ENCODE measurements around the gene SSU72. TPM values are rescaled to one million over a fixed set of nuclear protein-coding genes. Genes with fewer than 3 reads are reported as not detected.

The SSU72 gene
- total RNA-seq, 6 donors from 2014 or later, result 122 to 174 (median 146) TPM

DNA sequence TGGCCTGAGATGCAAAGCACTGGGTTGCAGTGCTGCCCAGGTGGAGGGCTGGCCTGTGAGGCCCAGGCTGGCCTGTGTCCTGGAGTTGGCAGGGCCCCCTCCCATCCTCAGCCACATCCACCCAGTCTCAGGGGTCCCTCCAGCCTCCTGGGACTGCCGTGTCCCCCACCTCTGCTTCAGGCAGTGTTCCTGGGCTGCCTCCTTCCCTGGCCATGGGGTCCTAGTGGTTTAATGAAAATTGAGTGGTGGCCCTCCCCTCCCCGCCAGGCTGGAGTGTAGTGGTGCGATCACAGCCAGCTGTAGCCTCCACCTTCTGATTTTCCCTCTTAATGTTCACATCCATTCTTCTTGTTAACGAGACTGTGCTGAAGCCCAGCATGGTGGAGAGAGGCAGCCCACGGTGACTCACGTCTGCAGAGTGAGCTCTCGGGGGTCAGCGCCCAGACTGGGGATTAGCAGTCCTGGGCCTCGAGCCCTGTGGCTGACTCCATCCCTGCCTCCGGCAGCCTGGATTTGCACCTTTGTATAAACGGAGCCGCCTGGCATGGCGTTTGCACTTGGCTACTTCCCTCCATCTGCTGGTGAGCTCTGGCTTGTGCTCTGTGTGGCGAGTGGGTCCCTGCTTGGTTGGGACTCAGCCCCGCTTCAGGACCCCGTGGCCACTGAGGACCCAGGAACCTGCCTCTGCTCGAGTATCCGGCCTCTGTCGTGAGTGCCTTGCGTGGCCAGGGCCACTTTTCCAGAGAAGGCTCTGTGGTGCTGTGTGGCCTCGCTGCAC lies 47.5 kb upstream of the SSU72 start:
- no peaks in the 10 kb centered on the region for H3K27me3 ChIP-seq
- peaks cover 0 to 27% (median 11%) of the 10 kb centered on the region in 4 donors for H3K36me3 ChIP-seq
- no peak overlapping the region for H3K4me3 ChIP-seq
- DNase-seq (peak in 1 of 2 donors; percentile 61), ATAC-seq (ENCODE audit: low FRiP score in 2 of 2) (no peak)
- H3K9me3 ChIP-seq, result no peaks in the 10 kb centered on the region
- H3K27ac ChIP-seq, result no peak overlapping the region
- TF ChIP-seq, protein P1, sequence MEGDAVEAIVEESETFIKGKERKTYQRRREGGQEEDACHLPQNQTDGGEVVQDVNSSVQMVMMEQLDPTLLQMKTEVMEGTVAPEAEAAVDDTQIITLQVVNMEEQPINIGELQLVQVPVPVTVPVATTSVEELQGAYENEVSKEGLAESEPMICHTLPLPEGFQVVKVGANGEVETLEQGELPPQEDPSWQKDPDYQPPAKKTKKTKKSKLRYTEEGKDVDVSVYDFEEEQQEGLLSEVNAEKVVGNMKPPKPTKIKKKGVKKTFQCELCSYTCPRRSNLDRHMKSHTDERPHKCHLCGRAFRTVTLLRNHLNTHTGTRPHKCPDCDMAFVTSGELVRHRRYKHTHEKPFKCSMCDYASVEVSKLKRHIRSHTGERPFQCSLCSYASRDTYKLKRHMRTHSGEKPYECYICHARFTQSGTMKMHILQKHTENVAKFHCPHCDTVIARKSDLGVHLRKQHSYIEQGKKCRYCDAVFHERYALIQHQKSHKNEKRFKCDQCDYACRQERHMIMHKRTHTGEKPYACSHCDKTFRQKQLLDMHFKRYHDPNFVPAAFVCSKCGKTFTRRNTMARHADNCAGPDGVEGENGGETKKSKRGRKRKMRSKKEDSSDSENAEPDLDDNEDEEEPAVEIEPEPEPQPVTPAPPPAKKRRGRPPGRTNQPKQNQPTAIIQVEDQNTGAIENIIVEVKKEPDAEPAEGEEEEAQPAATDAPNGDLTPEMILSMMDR (IDR thresholded peaks at IDR 0.05), result no peak
- TF ChIP-seq POLR2AphosphoS5 (IDR thresholded peaks at IDR 0.05) (no peak), POLR2A (IDR thresholded peaks at IDR 0.05) (no peak), EP300 (IDR thresholded peaks at IDR 0.05) (no peak)
- peaks cover 1 to 12% (median 3%) of the 10 kb centered on the region in 4 donors for H3K4me1 ChIP-seq
- 81 to 86% methylated on average over 15 to 21 of the region's 21 CpGs for WGBS, 2 donors

DNA sequence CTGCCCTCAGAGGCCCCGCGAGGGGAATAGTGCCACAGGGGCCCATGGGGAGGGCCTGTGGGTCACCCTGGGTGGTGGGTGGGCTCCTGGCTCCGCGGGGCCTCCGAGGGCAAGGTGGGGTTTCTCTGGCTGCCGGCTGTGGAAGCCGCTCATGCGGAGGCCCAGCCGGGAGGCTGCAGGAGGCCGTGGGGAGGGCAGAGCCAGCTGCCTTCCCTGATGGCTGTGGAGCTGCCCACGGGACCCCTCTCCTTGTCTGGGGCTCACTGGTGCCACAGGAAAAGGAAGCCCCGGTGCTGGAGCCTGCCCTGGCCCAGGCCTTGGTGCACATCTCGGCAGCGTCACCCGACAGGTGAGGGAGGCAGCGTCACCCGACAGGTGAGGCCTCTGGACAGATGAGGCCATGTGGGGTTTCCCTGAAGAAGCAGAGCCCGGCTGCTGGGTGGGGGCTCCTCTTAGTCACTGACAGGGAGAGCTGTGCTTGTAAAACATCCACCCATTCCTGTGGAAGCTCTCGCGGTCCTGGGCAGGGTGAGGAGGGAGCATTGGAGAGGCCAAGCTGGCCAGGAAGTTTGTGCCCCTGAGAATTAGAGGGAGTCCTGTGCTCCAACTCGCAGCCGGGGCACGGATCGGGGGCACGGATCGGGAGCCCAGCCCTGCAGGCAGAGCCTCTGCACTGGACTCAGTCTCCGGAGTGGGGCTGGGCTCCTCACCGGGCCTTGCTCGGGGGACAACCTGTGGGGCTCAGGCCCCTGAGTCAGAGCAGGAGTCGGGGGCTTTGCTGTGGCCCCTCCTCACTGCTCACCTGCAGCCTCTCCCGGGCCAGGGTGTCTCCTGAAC lies 46.7 kb upstream of the SSU72 start:
- peak in 1 of 2 donors; percentile 81 for DNase-seq
- Histone ChIP-seq H3K27me3 (no peaks in the 10 kb centered on the region), H3K36me3 (peaks cover 0 to 20% (median 10%) of the 10 kb centered on the region in 4 donors), H3K27ac (no peak overlapping the region), H3K4me3 (no peak overlapping the region), H3K4me1 (peaks cover 9 to 20% (median 11%) of the 10 kb centered on the region in 4 donors), H3K9me3 (no peaks in the 10 kb centered on the region)
- WGBS, 2 donors, result 85 to 89% methylated on average over 10 to 30 of the region's 31 CpGs
- ATAC-seq (ENCODE audit: low FRiP score in 2 of 2), result no peak
- TF ChIP-seq EP300 (IDR thresholded peaks at IDR 0.05) (no peak), POLR2AphosphoS5 (IDR thresholded peaks at IDR 0.05) (no peak), POLR2A (IDR thresholded peaks at IDR 0.05) (no peak)
- TF ChIP-seq, protein P1 (IDR thresholded peaks at IDR 0.05), result no peak

- 90 to 100% methylated on average over 4 to 9 of the region's 16 CpGs for WGBS, 2 donors
- no peaks in the 10 kb centered on the region for H3K9me3 ChIP-seq
- TF ChIP-seq POLR2A (IDR thresholded peaks at IDR 0.05) (no peak), POLR2AphosphoS5 (IDR thresholded peaks at IDR 0.05) (no peak)
- TF ChIP-seq, protein P1 (IDR thresholded peaks at IDR 0.05), result peak in 1 of 6 experiments; percentile 3
- no peak overlapping the region for H3K4me3 ChIP-seq
- peak in 1 of 2 donors; percentile 61 for DNase-seq
- peaks cover 9 to 25% (median 13%) of the 10 kb centered on the region in 4 donors for H3K4me1 ChIP-seq
- peaks cover 0 to 19% (median 10%) of the 10 kb centered on the region in 4 donors for H3K36me3 ChIP-seq
- no peak overlapping the region for H3K27ac ChIP-seq
- no peaks in the 10 kb centered on the region for H3K27me3 ChIP-seq
- ATAC-seq (ENCODE audit: low FRiP score in 2 of 2), result no peak
Observed at GRCh38 chr1:1620433-1621139, 45.9 kb upstream of the SSU72 start.

GRCh38 chr1:1619917-1620361 lies 45.3 kb upstream of the SSU72 start:
- ATAC-seq (ENCODE audit: low FRiP score in 2 of 2) (no peak), DNase-seq (peak in 1 of 2 donors; percentile 64)
- peaks cover 9 to 25% (median 13%) of the 10 kb centered on the region in 4 donors for H3K4me1 ChIP-seq
- TF ChIP-seq EP300 (IDR thresholded peaks at IDR 0.05), result no peak
- TF ChIP-seq, protein P1 (IDR thresholded peaks at IDR 0.05), result peak in 3 of 6 experiments; percentile 15 to 34 (median 17)
- no peak overlapping the region for H3K4me3 ChIP-seq
- H3K36me3 ChIP-seq, result peaks cover 0 to 15% (median 10%) of the 10 kb centered on the region in 4 donors
- no peaks in the 10 kb centered on the region for H3K27me3 ChIP-seq
- H3K9me3 ChIP-seq, result no peaks in the 10 kb centered on the region
- H3K27ac ChIP-seq, result no peak overlapping the region
- WGBS, 2 donors, result 60 to 84% methylated on average over 1 to 14 of the region's 14 CpGs
